GM21526 (cell line): ENCODE results near the gene ABCA8.
"Not testable (repeated sequence)": the region's sequence is repeated elsewhere in the genome, so short reads cannot be mapped to it uniquely, and the experiment has no call there.

ENCODE experiments used
- ATAC-seq: cut with Tn5 transposase; IDR thresholded peaks from one replicate; pipeline ENCODE4 v1.9.1; 2021; ENCODE audit warnings: moderate library complexity; ENCODE audit not compliant: unreplicated experiment, low FRiP score

ABCA8 gene

GRCh38 chr17:68832109-68832802, 122.9 kb downstream of the ABCA8 start:
- ATAC-seq = no peak

- ATAC-seq = no peak
Observed at GRCh38 chr17:68831170-68831569, 124.0 kb downstream of the ABCA8 start.

- ATAC-seq = no peak
Observed at GRCh38 chr17:68830313-68830712, 124.9 kb downstream of the ABCA8 start.

GRCh38 chr17:68829211-68829610, 126.0 kb downstream of the ABCA8 start:
- ATAC-seq = no peak

- ATAC-seq = no peak
Observed at GRCh38 chr17:68824707-68825106, 130.5 kb downstream of the ABCA8 start.

- not testable (repeated sequence) for ATAC-seq
Observed at GRCh38 chr17:68824185-68824584, 131.0 kb downstream of the ABCA8 start.

- no peak for ATAC-seq
Observed at GRCh38 chr17:68822719-68823289, 132.4 kb downstream of the ABCA8 start.

GRCh38 chr17:68821860-68822696, 133.1 kb downstream of the ABCA8 start:
- ATAC-seq = no peak

- no peak for ATAC-seq
Observed at GRCh38 chr17:68820825-68821481, 134.2 kb downstream of the ABCA8 start.

- ATAC-seq = no peak
Observed at GRCh38 chr17:68820476-68820824, 134.7 kb downstream of the ABCA8 start.

- ATAC-seq = no peak
Observed at GRCh38 chr17:68819465-68819864, 135.7 kb downstream of the ABCA8 start.
